PC-3 (cell line): Measurements from ENCODE around the gene CNTNAP5.
"Not testable (repeated sequence)": the region's sequence is repeated elsewhere in the genome, so short reads cannot be mapped to it uniquely, and the experiment has no call there.

Experiments used
- CTCF ChIP-seq: fragments of 300-600 bp; sonication (generic); conservative IDR thresholded peaks from 2 replicates; pipeline ENCODE4 v1.5.1; 2017; ENCODE audit warnings: antibody characterized with exemption, low read depth, mild to moderate bottlenecking, low read length
- EZH2 ChIP-seq: fragments of 300-600 bp; sonication (generic); IDR thresholded peaks from one replicate; pipeline ENCODE4 v1.6.1; 2017; ENCODE audit warnings: antibody characterized with exemption, mild to moderate bottlenecking, low read length; ENCODE audit not compliant: unreplicated experiment

DNA sequence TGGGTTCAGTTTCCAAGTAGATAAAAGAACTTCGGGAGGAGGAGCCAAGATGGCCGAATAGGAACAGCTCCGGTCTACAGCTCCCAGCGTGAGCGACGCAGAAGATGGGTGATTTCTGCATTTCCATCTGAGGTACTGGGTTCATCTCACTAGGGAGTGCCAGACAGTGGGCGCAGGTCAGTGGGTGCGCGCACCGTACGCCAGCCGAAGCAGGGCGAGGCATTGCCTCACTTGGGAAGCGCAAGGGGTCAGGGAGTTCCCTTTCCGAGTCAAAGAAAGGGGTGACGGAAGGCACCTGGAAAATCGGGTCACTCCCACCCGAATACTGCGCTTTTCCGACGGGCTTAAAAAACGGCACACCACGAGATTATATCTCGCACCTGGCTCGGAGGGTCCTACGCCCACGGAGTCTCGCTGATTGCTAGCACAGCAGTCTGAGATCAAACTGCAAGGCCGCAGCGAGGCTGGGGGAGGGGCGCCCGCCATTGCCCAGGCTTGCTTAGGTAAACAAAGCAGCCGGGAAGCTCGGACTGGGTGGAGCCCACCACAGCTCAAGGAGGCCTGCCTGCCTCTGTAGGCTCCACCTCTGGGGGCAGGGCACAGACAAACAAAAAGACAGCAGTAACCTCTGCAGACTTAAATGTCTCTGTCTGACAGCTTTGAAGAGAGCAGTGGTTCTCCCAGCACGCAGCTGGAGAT, 382.9 kb downstream of the CNTNAP5 start:
- TF ChIP-seq CTCF, EZH2: not testable (repeated sequence)
